Measurements from ENCODE around the gene HIVEP3.

DNA sequence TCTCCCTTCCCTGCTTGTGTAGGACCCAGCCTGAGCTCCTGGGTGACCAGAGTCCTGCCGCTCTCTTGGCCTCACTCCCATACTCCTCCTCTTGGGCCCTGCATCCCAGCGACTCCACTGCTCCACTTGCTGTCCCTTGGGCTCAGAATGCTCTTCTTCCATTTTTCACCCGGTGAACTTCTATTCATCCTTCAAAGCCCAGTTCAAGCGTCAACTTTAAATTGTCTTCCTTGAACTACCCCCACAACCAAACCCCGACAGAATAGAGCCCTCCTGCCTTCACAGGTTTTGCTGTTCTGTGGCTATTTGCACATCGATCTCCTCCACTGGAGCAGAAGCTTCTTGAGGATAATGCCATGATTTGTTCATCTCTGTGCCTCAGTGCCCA lies 218.9 kb downstream of the HIVEP3 start:
- TF ChIP-seq, protein P1, sequence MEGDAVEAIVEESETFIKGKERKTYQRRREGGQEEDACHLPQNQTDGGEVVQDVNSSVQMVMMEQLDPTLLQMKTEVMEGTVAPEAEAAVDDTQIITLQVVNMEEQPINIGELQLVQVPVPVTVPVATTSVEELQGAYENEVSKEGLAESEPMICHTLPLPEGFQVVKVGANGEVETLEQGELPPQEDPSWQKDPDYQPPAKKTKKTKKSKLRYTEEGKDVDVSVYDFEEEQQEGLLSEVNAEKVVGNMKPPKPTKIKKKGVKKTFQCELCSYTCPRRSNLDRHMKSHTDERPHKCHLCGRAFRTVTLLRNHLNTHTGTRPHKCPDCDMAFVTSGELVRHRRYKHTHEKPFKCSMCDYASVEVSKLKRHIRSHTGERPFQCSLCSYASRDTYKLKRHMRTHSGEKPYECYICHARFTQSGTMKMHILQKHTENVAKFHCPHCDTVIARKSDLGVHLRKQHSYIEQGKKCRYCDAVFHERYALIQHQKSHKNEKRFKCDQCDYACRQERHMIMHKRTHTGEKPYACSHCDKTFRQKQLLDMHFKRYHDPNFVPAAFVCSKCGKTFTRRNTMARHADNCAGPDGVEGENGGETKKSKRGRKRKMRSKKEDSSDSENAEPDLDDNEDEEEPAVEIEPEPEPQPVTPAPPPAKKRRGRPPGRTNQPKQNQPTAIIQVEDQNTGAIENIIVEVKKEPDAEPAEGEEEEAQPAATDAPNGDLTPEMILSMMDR (IDR thresholded peaks at IDR 0.05) = no peak
- TF ChIP-seq POLR2A (IDR thresholded peaks at IDR 0.05) = no peak

Measured in lower leg skin (tissue), 3 donors.